Colon (tissue), 2 donors: Measurements from ENCODE around the gene UBAC2.

Source experiments
- FAIRE-seq: peaks from 2 replicates; lab custom pipeline; 2012; peaks lifted over from hg19 to GRCh38; lab: Jason Lieb, UNC
- donor health status: control.
- donor health status: control.

The UBAC2 gene

DNA sequence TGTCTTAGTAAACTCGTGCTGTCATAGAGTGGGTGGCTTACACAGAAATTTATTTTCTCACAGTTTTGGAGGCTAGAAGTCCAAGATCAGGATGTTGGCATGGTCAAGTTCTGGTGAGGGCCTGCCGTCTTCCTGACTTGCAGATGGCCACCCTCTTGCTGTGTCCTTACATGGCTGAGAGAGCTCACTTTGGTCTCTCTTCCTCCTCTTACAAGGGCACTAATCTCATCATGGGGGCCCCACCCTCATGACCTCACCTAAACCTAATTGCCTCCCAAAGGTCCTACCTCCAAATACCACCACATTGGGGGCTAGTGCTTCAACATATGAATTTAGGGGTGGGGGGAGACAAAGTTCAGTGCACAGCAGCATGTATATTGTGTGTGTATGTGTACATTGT is 71.8 kb downstream of the UBAC2 start:
- FAIRE-seq, result no peak

DNA sequence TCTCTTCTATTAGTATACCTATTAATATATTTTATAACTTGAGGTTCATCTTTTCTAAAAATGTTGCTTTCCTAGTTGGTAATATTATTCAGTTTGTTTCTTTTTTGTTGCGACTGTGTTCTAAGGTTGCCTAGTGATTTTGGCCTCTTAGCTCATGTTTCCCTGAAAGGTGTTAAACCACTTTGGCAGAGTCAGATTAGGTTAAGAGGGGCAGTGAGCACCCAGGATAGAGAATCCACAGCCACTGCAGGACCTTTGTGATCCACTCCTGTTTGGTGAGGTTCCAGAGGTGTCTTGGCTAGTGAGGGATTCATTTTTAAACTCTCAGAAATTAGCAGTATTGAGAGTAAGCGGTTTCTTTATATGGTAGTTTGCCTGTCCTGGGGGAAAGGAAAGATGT is 72.5 kb downstream of the UBAC2 start:
- peak; percentile 18 for FAIRE-seq

DNA sequence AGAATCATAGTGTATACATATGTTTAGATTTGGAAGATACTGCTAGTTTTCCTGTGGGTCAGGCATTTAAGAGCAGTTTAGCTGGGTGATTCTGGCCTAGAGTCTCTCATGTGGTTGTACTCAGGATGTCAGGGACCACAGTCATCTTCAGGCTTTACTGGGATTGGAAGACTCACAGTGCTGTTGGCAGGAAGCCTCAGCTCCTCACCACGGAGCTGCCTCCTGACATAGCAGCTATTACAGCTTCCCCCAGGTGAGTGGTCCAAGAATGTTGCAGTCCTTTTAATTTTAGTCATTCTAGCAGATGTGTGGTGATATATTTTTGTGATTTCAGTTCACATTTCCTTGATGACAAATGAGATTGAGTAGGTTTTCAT is 74.4 kb downstream of the UBAC2 start:
- FAIRE-seq, result no peak

DNA sequence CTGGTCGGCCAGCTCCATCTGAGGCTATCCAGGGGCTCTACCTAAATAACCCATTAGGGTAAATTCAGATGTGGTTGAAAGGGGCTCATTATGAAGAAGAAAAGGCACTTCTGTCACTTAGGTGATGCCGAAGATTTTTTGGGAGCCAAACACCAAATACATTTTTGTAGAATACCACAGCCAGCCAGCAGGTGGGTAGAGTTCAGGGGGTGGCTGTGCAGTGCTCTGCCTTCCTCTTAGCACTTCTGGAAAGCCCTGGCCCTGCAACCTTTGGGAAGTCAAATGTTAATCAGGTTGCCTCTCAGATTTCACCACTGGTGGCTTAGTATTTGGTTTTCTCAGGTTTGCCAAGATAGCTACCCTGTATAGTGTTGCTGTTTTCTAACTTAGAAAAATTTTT is 76.1 kb downstream of the UBAC2 start:
- no peak for FAIRE-seq

DNA sequence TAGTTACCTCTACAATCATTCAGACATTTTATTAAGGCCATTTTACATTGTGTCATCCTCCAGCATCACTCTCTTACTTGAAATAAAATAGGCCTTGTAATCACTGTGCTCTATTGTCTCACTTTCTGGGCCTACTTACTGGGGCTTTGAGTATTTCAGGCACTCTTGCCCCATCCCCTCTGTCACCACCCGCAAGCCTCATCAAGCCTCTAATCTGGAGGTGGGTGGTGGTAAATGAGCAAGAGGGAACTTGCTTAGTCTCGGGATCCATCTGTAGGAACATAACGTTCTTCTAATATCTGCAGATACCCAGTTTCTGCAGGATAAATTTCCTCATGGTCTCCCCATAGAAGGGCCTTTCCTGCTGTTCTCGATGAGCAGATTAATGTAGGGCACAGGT is 77.0 kb downstream of the UBAC2 start:
- no peak for FAIRE-seq

DNA sequence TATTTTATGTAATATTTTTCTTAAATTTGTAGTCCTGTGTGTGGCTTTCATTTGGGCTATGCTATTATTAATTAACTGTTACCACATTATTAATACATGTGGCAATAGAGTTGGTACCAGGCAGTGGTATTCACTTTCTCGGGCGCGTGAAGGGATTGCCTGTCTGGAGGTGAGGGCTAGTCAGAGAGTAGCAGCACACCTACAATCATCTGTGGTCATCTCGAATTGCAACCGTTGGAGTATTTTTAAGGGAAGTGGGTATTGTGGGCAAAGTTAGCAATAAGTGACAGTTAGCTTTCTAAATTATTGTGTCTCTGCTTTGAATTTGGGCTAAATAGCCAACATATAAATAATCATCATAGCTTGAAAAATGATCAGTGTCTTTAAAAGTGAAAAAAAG is 77.5 kb downstream of the UBAC2 start:
- FAIRE-seq, result no peak

DNA sequence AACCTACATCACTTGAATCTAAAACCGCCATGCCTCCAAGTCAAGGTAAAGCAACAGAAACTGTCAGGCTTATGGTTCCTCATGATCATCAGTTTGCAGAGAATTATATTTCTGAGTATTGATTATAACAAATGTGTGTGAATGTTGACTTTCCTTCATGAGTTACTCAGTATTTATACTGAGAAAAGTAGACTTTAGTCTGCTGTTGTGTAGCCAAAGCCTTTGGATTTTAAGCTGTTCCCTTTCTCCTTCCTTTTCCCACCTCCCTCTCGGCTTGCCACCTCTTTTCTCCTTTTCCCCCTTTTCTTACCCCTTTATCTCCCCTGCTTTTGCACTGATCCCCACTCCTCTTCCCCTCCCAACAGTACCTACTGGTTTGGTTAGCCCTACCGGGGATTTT is 78.2 kb downstream of the UBAC2 start:
- no peak for FAIRE-seq

DNA sequence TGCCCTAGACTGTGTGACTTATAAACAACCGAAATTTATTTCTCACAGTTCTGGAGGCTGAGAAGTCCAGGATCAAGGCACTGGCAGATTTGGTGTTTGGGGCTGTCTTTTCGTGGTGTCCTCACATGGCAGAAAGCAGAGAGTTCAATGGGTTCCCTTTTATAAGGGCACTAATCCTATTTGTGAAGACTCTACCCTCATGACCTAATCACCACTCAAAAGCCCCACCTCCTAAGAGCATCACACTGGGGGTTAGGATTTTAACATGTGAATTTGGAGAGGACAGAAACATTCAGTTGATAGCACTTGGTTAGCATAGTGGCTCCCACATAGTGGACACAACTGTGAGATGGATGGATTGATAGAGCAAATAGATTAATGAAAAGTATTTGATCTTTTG is 79.0 kb downstream of the UBAC2 start:
- FAIRE-seq, result no peak

DNA sequence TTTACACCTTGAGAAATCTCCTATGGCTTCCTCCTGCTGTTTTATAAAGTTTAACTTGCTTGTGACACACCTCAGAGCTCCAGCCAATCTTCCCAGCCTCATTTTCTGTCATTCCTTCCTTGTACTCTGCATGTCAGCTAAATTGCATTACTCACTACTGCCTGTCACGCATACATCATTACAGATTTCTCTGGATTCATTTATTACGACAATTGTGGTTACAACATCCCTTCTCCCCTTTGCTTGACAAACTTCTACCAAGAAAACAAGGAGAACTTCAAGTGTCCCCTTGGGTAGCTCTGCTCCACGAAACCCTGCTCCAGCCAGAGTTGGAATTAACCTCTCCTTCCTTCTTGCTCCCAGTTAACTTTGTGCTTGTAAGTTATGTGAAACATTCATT is 79.5 kb downstream of the UBAC2 start:
- no peak for FAIRE-seq

DNA sequence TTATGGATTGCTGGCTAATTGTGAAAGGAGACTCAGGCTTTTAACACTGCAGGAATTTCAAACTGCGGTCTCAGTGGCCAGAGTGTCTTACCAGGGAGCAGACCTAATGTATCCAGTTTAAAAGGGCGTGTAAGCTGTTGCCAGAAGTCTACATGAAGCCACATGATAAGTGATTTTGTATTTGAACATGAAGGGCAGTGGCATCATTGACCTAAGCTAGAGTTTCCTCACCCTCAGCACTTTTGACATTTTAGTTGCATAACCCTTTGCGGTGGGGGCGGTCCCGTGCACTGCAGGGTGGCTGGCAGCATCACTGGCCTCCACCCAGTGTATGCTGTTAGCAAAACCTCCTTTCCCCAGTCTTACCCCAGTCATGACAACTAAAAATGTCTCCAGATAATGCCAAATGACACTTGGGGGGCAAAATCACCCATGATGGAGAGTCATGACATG is 81.2 kb downstream of the UBAC2 start:
- no peak for FAIRE-seq

DNA sequence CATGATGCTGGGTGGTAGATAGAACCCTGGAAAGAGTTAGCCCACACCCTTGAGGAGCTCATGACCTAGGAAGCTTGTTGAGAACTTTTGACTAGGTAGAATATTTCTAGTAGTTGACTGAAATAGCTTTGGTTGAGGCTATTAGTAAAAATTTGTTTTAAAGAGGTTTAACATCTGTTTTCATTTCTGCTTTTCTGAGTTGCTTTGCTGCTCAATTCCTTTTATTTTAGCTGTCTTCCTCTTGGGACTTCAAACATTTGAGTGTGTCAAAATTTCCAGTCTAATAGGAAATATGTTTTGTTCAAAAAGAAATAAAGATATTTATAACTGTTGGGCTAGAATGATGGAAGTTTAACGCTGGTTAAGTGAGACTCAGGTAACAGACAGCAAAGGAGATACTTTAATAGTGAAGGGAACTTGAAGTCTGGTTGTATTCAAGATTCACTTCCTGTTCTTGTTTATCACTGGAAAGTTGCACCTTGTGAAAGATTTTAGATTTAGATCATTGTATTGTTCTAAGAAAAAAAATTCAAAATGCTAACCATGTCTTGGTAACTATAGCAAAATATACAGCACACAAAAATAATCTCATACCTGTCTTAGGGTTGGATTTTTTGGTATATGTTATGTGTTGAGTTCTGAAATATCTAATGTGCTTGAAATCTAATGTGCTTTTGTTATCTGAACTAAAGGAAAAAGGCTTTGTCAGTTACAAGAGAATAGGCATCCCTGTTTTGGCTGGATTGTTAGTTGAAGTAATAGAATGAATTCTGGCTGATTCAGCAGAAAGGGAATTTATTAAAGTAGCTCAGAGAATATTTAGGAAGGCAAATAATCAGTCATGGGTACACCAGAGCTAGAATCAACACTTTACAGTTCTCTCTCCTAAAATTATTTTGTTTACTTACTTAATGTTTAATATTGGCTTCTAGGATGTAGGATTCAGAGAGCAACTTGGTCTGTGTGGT is 81.9 kb downstream of the UBAC2 start:
- no peak for FAIRE-seq

DNA sequence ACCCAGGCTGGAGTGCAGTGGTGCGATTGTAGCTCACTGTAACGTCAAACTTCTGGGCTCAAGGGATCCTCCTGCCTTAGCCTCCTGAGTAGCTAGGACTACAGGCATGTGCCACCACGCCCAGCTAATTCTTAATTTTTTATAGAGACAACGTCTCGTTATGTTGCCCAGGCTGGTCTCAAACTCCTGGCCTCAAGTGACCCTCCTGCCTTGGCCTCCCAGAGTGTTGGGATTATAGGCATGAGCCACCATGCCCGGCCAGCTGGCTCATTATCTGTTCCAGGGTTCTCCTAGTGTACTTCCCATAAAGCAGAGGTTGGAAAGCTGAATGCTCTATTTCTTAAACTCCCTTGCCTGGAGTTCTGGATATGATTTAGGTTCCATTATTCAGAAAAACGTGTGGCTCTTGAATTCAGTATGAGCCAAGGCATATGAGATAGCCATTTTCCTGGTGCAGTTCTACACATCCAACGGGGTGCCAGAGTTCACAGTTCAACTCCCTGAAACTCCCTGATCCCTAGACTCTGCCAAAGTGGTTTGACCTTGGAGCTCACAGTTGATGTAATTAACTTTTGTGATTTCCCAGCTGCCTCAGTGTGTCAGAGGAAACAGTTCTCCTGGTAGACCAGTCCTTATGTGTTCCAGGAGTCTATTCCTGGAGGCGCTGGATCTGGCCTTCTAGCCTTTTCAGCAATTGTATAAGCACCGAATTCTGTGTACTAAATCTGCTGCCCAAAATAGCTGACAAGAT is 85.0 kb downstream of the UBAC2 start:
- FAIRE-seq, result no peak

DNA sequence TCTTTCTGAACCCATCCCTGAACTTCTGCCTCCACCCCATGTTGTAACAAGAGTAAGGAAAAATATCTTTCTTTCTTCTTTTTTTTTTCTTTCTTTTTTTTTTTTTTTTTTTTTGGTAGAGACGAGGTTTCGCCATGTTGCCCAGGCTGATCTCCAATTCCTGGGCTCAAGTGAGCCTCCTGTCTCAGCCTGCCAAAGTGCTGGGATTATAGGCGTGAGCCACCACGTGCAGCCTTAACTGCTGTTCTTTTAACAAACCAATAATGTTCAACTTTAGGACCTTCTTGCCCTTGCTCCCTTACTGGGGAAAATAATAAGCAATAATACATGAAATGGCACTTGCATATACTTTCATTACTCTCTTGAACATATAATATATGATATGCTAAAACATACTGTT is 86.9 kb downstream of the UBAC2 start:
- FAIRE-seq, result no peak

DNA sequence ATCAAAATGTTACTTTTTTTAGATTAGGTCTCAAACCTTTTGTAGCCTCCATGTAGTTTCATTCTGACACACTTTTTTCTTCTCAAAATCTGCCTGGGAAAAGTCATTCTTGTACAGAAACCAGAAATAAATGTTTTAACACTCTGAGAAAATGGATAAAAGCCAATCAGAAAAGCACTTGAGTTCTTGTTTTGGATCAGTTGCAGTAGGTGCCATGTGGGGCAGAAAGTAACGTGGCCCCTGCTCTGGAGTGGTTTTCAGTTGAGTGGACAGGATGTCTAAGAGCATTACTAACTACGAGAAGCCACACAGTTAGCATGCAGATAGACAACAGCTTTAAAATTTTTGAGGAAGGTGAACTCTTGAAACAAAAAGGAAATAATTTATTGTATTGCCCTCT is 87.4 kb downstream of the UBAC2 start:
- FAIRE-seq, result no peak

DNA sequence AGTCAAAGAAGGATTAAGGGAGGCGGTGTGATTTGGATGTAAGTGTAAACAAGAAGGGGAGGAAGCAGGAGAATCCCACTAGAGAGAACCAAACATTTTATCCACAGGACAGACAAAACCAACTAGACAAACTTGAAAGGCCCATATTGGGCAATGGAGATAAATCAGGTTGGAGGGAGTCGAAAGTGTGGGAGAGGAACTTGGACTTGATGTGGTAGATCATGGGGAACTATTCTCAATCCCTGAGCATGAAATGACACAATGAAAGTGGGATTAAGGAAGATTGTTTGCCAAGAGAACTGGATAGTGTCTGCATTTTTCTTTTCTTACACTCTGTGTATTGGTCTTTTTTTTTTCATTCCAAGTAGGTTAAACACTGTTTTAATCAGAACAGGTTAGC is 88.6 kb downstream of the UBAC2 start:
- FAIRE-seq, result no peak

DNA sequence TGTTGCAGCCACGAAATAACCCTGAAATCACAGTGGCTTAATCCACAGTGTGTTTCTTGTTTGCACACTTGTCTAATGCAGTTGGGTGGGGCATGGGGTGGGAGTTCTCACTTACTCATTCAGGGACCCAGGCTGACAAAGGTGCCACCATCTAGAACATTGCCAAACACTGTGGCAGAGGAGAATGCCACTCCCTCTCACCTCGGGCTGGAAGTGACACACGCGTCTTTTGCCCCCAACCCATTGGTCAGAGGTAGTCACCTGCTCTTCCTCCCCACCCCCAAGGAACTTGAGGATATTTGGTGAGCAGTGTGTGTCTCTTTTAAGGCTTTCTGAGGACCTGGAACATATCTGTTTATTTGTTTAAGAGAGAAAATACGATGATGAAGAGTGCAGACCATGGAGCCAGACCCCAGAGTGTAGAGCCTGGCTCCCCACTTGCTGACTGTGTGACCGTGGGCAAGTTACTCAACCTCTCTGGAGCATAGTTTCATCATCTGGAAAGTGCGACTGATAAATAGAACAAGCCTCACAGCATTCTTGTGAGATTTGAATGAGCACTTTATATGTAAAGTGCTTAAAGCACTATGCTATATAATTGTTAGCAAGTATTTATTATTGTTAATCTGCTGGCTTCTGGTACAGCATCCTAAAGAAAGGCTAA is 89.2 kb downstream of the UBAC2 start:
- FAIRE-seq, result no peak

DNA sequence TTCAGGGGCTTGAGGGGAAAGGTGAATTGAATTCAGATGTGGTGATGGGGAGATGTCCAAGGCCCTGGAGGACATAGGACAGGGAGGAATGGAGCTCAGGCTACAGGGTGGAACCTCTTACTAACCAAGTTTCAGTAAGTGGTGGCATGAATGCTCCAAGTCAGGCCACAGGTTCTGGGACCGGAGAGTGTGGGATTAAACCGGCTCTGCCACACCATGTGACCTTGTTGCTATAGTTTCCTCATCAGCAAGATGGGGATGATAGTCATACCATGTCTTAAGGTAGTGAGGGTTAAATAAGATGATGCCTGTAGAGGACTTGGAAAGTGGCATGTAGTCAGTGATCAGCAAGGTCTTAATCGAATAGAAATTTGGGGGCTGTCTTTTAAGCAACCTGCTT is 90.2 kb downstream of the UBAC2 start:
- FAIRE-seq, result no peak

DNA sequence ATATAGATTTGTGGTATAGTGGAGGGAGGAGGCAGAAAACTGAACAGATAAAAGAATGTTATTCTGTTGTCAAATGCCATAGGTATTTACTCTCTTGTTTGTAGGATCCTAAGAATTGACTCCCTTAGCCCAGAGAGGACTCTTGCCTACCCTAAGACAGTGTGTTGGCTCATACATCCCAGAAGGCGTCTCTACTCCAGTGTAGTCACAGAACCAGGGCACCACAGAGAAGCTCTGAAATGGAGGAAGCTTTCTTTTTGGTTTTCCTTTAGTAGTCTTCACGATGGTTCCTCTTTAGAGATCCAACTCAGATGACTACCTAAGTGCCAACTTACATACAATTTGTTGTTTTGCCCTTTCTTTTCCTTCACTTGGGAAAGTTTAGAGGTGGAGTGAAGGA is 92.5 kb downstream of the UBAC2 start:
- no peak for FAIRE-seq

DNA sequence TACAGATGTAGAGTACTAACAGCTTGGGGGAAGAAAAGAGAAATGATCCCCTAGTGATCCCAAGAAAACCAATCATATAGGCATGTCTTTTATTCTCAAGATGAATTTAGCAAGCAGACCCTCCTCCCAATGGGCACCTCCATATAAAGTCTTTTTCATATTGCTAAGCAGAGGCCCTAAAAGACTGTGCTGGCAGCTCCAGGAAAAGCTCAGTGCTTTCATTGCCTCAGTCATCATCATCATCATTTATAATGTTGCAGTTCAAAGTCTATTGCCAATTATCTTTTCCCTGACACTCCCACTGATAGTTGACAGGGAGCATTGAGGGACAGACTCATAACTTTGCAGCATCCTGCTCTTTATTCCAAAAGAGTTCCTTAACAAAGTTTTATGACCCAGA is 93.5 kb downstream of the UBAC2 start:
- FAIRE-seq, result no peak

DNA sequence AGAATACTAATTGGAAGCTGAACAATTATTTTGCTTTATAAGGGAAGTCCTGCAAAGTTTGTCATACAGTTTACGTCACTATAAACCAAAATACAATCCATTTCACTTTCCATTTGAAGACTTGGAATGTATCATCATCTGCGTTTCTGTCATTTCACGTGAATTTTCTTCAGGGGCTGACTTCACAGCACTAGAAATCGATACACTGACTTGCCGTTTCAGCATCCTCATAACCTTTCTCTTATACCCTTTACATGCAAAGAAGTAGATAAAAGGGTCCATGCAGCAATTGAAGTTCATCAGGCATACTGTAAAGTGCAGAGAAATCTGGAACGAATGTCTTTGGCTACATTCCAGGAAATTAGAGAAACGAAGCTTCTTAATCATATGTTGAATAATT is 94.3 kb downstream of the UBAC2 start:
- FAIRE-seq, result no peak

DNA sequence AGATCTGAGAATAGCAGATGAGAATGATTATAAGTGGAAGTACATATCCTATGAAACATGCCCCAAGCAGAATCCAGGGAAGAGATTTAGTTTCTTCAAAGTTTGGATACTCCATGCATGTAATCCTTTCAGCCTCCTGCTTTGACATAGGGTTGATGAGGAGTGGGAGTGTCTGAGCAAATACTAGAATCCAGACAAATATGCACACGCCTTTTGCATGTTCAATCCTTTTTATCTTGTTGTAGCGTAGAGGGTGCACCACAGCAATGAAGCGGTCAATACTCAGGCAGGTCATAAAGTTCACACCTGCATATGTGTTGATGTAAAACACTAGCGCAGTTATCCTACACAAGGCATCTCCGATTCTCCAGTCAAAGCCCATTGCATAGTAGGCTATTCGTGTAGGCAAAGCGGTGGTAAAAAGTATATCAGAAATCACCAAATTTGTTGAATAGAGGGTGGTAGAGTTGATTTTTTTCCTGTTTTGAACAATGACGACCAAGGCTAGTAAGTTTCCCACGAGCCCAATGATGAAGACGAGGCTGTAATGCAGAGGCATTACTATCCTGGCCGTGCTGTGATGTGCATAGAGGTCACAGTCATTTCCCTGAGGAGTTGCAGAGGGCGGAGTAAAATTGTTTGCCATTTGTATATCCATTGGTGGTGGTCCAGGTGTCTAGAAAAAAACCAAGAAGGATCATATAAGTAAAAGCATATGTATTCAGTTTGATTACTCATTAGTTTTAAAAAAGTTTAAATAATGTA is 95.0 kb downstream of the UBAC2 start:
- no peak for FAIRE-seq

DNA sequence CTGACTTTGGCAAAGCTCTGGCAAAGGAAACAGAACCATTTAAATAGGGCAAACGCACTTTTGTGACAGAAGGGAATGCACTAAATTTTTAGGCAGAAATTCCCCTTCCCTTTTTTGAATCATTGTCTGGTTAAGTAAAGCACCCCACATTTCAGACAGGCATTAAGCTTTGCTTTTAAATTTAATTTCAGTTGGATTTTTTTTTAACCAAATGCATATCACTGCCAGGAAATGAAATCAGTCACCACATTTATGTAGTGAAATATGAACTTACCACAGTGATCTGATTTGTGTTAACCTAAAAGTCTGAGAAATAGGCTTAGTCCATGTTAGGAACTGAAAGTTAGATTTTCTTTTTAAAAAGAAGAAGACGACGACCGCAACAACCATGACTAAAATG is 95.7 kb downstream of the UBAC2 start:
- peak; percentile 62 for FAIRE-seq
